HEK293 (cell line): Measurements from ENCODE around the gene AGT.

Experiments used
- CTCF ChIA-PET: fragments of 350-600 bp; formaldehyde crosslinking; extraction: SDS; loops from one replicate; lab custom pipeline; 2021; ENCODE audit warnings: antibody characterized with exemption; lab: Yijun Ruan, JAX
- POLR2A ChIA-PET: fragments of 300-600 bp; formaldehyde crosslinking; extraction: SDS; loops from one replicate; lab custom pipeline; 2020; ENCODE audit warnings: antibody characterized with exemption, inconsistent platforms; lab: Yijun Ruan, JAX
- H3K27ac ChIP-seq: fragments of 200-500 bp; sonication (Bioruptor generic); 2 replicates; pipeline ENCODE4 v1.5.1; 2014; ENCODE audit warnings: low read depth, low read length, control low read depth, inconsistent platforms; ENCODE audit errors: extremely low read depth
- H3K36me3 ChIP-seq, 2 experiments: fragments of 200-500 bp in 1 of 2; sonication (Bioruptor generic) in 1 of 2; 1 replicate in 1 of 2; 2 replicates in 1 of 2; pipeline ENCODE4 v1.5.1; 2014 to 2017; ENCODE audit warnings: inconsistent platforms in 2 of 2, low read length in 2 of 2; ENCODE audit not compliant: control insufficient read depth in 2 of 2, insufficient read depth in 1 of 2
- H3K4me1 ChIP-seq: fragments of 200-500 bp; sonication (Bioruptor generic); 2 replicates; pipeline ENCODE4 v1.5.1; 2014; ENCODE audit warnings: mild to moderate bottlenecking, low read length, inconsistent platforms; ENCODE audit not compliant: control insufficient read depth, insufficient read depth
- H3K4me3 ChIP-seq: 2 replicates; pipeline ENCODE4 v1.5.1; 2011; ENCODE audit warnings: low read depth, mild to moderate bottlenecking, control low read depth, low read length, moderate library complexity
- H3K9me3 ChIP-seq: fragments of 200-500 bp; sonication (Bioruptor generic); 2 replicates; pipeline ENCODE4 v1.5.1; 2014; ENCODE audit warnings: low read depth, low read length, inconsistent platforms; ENCODE audit not compliant: control insufficient read depth, insufficient read depth
- KLF1 ChIP-seq: fragments of 450-650 bp; formaldehyde crosslinking; IDR thresholded peaks from 2 replicates; pipeline ENCODE4 v1.5.1; 2016; ENCODE audit warnings: missing biosample characterization, missing genetic modification characterization
- OVOL3 ChIP-seq: fragments of 450-650 bp; formaldehyde crosslinking; IDR thresholded peaks from 2 replicates; pipeline ENCODE4 v1.5.1; 2016; ENCODE audit warnings: missing biosample characterization, missing genetic modification characterization
- ZNF223 ChIP-seq: fragments of 450-650 bp; formaldehyde crosslinking; IDR thresholded peaks from 2 replicates; pipeline ENCODE4 v1.5.1; 2016; ENCODE audit warnings: missing biosample characterization, missing genetic modification characterization
- TF ChIP-seq, protein P1 (sequence below): fragments of 450-650 bp; formaldehyde crosslinking; conservative IDR thresholded peaks from 2 replicates; pipeline ENCODE4 v1.5.1; 2016; ENCODE audit warnings: low read depth, missing biosample characterization, missing genetic modification characterization
- TF ChIP-seq, protein P2 (sequence below): fragments of 450-650 bp; formaldehyde crosslinking; IDR thresholded peaks from 2 replicates; pipeline ENCODE4 v1.5.1; 2016; ENCODE audit warnings: missing biosample characterization, missing genetic modification characterization
- TF ChIP-seq, protein P3 (sequence below): fragments of 450-650 bp; formaldehyde crosslinking; IDR thresholded peaks from 2 replicates; pipeline ENCODE4 v1.5.1; 2016; ENCODE audit warnings: missing biosample characterization, missing genetic modification characterization

Gene AGT

DNA sequence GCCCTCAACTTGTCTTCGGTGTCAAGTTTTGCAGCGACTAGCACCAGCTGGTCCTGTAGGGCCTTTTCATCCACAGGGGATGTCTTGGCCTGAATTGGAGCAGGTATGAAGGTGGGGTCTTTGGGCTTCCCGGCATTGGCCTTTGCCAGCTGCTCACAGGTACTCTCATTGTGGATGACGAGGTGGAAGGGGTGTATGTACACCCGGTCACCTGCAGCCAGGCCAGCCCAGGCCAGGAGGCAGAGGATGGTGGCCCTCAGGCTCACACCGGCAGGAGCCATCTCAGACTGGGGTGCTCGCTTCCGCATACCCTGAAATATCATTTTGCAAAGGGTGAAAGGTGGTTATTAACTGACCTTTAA, 3.4 kb downstream of the AGT start:
- CTCF ChIA-PET, result interaction anchor here (0.7 kb wide), 1 partner anchor 439 kb away, joined by 3 read pairs; no protein-coding TSS in a partner anchor
- no peaks in the 10 kb centered on the region for H3K36me3 ChIP-seq
- H3K27ac ChIP-seq, result no peak overlapping the region
- no peak overlapping the region for H3K4me3 ChIP-seq
- H3K9me3 ChIP-seq, result no peaks in the 10 kb centered on the region
- POLR2A ChIA-PET, result no interaction called here
- TF ChIP-seq, protein P1, sequence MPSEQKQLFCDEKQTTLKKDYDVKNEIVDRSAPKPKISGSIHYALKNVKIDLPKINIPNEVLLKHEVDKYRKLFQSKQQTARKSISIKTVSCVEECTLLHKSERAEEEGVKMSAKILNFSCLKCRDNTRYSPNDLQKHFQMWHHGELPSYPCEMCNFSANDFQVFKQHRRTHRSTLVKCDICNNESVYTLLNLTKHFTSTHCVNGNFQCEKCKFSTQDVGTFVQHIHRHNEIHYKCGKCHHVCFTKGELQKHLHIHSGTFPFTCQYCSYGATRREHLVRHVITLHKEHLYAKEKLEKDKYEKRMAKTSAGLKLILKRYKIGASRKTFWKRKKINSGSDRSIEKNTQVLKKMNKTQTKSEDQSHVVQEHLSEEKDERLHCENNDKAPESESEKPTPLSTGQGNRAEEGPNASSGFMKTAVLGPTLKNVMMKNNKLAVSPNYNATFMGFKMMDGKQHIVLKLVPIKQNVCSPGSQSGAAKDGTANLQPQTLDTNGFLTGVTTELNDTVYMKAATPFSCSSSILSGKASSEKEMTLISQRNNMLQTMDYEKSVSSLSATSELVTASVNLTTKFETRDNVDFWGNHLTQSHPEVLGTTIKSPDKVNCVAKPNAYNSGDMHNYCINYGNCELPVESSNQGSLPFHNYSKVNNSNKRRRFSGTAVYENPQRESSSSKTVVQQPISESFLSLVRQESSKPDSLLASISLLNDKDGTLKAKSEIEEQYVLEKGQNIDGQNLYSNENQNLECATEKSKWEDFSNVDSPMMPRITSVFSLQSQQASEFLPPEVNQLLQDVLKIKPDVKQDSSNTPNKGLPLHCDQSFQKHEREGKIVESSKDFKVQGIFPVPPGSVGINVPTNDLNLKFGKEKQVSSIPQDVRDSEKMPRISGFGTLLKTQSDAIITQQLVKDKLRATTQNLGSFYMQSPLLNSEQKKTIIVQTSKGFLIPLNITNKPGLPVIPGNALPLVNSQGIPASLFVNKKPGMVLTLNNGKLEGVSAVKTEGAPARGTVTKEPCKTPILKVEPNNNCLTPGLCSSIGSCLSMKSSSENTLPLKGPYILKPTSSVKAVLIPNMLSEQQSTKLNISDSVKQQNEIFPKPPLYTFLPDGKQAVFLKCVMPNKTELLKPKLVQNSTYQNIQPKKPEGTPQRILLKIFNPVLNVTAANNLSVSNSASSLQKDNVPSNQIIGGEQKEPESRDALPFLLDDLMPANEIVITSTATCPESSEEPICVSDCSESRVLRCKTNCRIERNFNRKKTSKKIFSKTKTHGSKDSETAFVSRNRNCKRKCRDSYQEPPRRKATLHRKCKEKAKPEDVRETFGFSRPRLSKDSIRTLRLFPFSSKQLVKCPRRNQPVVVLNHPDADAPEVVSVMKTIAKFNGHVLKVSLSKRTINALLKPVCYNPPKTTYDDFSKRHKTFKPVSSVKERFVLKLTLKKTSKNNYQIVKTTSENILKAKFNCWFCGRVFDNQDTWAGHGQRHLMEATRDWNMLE (tag by site-specific recombination), result no peak
- TF ChIP-seq, all 188 proteins: peak for 0
- H3K4me1 ChIP-seq, result no peaks in the 10 kb centered on the region

DNA sequence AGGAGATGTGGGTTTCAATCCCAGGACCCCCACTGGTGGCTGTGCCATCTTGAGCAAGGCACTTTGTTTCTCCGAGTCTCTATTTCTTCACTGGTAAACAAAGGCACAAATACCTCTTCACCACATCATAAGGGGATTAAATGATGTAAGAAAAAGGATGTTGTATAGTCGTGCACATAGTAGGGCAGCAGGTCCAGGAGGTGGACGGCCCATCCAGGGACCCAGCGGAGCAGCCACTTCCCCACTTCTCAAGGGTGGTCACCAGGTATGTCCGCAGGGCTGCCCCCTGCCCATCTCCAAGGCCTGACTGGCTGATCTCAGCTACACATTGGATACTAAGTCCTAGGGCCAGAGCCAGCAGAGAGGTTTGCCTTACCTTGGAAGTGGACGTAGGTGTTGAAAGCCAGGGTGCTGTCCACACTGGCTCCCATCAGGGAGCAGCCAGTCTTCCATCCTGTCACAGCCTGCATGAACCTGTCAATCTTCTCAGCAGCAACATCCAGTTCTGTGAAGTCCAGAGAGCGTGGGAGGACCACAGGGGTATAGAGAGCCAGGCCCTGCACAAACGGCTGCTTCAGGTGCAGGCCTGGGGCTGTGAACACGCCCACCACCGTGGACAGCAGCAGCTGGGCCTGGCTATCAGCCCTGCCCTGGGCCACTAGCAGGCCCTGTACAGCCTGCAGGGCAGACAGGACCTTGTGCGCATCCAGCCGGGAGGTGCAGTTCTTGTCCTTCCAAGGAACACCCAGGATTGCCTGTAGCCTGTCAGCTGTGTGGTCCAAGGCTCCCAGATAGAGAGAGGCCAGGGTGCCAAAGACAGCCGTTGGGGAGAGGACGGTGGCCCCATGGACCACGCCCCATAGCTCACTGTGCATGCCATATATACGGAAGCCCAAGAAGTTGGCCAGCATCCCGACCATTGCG, 4.0 kb downstream of the AGT start:
- Histone ChIP-seq H3K36me3 (no peaks in the 10 kb centered on the region), H3K9me3 (no peaks in the 10 kb centered on the region), H3K27ac (no peak overlapping the region), H3K4me1 (no peaks in the 10 kb centered on the region), H3K4me3 (no peak overlapping the region)
- TF ChIP-seq, protein P2, sequence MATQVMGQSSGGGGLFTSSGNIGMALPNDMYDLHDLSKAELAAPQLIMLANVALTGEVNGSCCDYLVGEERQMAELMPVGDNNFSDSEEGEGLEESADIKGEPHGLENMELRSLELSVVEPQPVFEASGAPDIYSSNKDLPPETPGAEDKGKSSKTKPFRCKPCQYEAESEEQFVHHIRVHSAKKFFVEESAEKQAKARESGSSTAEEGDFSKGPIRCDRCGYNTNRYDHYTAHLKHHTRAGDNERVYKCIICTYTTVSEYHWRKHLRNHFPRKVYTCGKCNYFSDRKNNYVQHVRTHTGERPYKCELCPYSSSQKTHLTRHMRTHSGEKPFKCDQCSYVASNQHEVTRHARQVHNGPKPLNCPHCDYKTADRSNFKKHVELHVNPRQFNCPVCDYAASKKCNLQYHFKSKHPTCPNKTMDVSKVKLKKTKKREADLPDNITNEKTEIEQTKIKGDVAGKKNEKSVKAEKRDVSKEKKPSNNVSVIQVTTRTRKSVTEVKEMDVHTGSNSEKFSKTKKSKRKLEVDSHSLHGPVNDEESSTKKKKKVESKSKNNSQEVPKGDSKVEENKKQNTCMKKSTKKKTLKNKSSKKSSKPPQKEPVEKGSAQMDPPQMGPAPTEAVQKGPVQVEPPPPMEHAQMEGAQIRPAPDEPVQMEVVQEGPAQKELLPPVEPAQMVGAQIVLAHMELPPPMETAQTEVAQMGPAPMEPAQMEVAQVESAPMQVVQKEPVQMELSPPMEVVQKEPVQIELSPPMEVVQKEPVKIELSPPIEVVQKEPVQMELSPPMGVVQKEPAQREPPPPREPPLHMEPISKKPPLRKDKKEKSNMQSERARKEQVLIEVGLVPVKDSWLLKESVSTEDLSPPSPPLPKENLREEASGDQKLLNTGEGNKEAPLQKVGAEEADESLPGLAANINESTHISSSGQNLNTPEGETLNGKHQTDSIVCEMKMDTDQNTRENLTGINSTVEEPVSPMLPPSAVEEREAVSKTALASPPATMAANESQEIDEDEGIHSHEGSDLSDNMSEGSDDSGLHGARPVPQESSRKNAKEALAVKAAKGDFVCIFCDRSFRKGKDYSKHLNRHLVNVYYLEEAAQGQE, result peak; percentile 45; the same call in 1 of the 2 replicates
- TF ChIP-seq OVOL3 (tag by site-specific recombination), result no peak
- no peak for TF ChIP-seq ZNF223 (tag by site-specific recombination)
- ChIA-PET POLR2A (no interaction called here), CTCF (interaction anchor here (0.7 kb wide), 1 partner anchor 440 kb away, joined by 3 read pairs; no protein-coding TSS in a partner anchor)

DNA sequence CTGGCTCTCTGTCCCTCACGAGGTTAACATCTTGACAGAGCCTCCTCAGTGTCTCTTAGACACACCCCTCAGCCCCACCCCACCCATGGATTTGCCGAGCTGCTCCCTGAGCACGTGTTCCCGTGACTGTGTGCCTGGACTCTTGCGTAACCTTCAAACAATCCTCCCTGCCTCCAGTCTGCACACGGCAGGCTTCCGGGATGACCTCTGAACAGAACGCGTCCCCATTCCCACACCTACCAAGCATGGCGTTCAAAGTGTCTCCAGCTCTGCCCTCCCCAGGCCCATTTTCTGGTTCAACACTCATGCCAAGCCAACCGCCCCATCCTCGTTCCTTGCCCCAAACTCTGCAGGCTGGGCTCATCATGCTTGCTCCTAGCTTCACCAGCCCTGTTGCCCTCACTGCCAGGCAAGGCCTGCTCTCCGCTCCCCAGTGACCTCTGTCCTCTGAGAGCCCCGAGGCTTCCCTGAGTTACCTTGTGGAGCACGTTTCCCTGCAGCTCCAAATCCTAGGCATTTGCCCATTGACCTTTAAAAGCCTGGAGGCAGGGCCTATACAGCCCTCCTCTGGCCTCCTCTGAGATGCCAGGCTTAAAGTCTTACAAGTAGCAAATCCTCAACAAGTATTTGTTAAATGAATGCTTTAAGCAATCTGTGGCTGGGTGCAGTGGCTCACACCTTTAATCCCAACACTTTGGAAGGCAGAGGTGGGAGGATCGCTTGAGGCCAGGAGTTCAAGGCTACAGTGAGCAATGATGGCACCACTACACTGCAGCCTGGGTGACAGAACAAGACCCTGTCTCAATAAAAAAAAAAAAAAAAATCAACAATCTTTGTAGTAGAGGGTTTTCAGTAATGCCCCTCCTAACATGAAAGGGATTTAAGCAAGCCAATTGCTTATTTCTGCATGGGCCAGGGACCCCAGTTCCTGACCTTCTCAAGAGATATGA, 5.0 kb downstream of the AGT start:
- Histone ChIP-seq H3K4me3 (no peak overlapping the region), H3K4me1 (no peaks in the 10 kb centered on the region), H3K36me3 (no peaks in the 10 kb centered on the region), H3K27ac (no peak overlapping the region), H3K9me3 (no peaks in the 10 kb centered on the region)
- ChIA-PET POLR2A (no interaction called here), CTCF (no interaction called here)
- peak; percentile 41; the same call in 1 of the 2 replicates for TF ChIP-seq KLF1
- TF ChIP-seq, protein P3, sequence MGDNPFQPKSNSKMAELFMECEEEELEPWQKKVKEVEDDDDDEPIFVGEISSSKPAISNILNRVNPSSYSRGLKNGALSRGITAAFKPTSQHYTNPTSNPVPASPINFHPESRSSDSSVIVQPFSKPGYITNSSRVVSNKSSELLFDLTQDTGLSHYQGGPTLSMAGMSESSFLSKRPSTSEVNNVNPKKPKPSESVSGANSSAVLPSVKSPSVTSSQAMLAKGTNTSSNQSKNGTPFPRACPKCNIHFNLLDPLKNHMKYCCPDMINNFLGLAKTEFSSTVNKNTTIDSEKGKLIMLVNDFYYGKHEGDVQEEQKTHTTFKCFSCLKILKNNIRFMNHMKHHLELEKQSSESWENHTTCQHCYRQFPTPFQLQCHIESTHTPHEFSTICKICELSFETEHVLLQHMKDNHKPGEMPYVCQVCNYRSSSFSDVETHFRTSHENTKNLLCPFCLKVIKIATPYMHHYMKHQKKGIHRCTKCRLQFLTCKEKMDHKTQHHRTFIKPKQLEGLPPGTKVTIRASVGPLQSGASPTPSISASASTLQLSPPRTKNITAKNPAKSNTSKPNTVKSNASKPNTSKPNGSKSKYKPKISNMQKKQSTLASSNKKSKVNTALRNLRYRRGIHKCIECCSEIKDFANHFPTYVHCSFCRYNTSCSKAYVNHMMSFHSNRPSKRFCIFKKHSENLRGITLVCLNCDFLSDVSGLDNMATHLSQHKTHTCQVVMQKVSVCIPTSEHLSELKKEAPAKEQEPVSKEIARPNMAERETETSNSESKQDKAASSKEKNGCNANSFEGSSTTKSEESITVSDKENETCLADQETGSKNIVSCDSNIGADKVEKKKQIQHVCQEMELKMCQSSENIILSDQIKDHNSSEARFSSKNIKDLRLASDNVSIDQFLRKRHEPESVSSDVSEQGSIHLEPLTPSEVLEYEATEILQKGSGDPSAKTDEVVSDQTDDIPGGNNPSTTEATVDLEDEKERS (tag by site-specific recombination), result no peak
